Mesendoderm (in vitro differentiated cells): ENCODE results near the gene LARP4B.

Experiments
- DNase-seq: peaks from one replicate; pipeline ENCODE4 v3.0.0; 2013
- H2AK5ac ChIP-seq: 2 replicates; pipeline ENCODE4 v1.6.1; 2013; ENCODE audit warnings: low read length, inconsistent platforms
- H2BK120ac ChIP-seq: 2 replicates; pipeline ENCODE4 v1.6.1; 2013; ENCODE audit warnings: low read depth, mild to moderate bottlenecking, low read length, moderate library complexity, mixed read lengths
- H2BK15ac ChIP-seq: replicated peaks from 2 replicates; pipeline ENCODE4 v1.6.1; 2013; ENCODE audit warnings: low read depth, mild to moderate bottlenecking, moderate library complexity
- H2BK5ac ChIP-seq: 2 replicates; pipeline ENCODE4 v1.6.1; 2013; ENCODE audit warnings: low read length, inconsistent platforms
- H3K18ac ChIP-seq: 2 replicates; pipeline ENCODE4 v1.6.1; 2013; ENCODE audit warnings: mild to moderate bottlenecking, low read length, mixed read lengths
- H3K23ac ChIP-seq: one replicate; pipeline ENCODE4 v1.6.1; 2013; ENCODE audit warnings: low read length
- H3K27ac ChIP-seq: 2 replicates; pipeline ENCODE4 v1.5.1; 2013; ENCODE audit warnings: low read depth, mild to moderate bottlenecking, inconsistent platforms, low read length, moderate library complexity
- H3K27me3 ChIP-seq: 2 replicates; pipeline ENCODE4 v1.6.1; 2013; ENCODE audit warnings: low read length, control low read depth, mild to moderate bottlenecking, inconsistent platforms; ENCODE audit not compliant: insufficient read depth, poor library complexity
- H3K36me3 ChIP-seq: 2 replicates; pipeline ENCODE4 v1.6.1; 2013; ENCODE audit warnings: low read length, inconsistent platforms; ENCODE audit not compliant: control insufficient read depth, insufficient read depth
- H3K4ac ChIP-seq: one replicate; pipeline ENCODE4 v1.6.1; 2013; ENCODE audit warnings: low read depth, mild to moderate bottlenecking, low read length, moderate library complexity
- H3K4me1 ChIP-seq: 2 replicates; pipeline ENCODE4 v1.6.1; 2013; ENCODE audit warnings: low read depth, low read length, inconsistent platforms; ENCODE audit not compliant: control insufficient read depth
- H3K4me2 ChIP-seq: 2 replicates; pipeline ENCODE4 v1.6.1; 2013; ENCODE audit warnings: low read length
- H3K4me3 ChIP-seq: 2 replicates; pipeline ENCODE4 v1.5.1; 2013; ENCODE audit warnings: mild to moderate bottlenecking, low read length
- H3K56ac ChIP-seq: one replicate; pipeline ENCODE4 v1.6.1; 2013; ENCODE audit warnings: low read length
- H3K79me1 ChIP-seq: 2 replicates; pipeline ENCODE4 v1.6.1; 2013; ENCODE audit warnings: low read length, inconsistent platforms
- H3K79me2 ChIP-seq: 2 replicates; pipeline ENCODE4 v1.6.1; 2013; ENCODE audit warnings: mild to moderate bottlenecking, low read length; ENCODE audit not compliant: control insufficient read depth, insufficient read depth
- H3K9ac ChIP-seq: 2 replicates; pipeline ENCODE4 v1.6.1; 2013; ENCODE audit warnings: low read length, inconsistent platforms
- H4K5ac ChIP-seq: one replicate; pipeline ENCODE4 v1.6.1; 2013; ENCODE audit warnings: low read length
- H4K8ac ChIP-seq: one replicate; pipeline ENCODE4 v1.6.1; 2013; ENCODE audit warnings: low read depth, mild to moderate bottlenecking, control low read depth, low read length, moderate library complexity
- WGBS: extraction: QIAGEN DNeasy Blood & Tissue Kit; methylation state at CpG from one replicate; pipeline ENCODE4 v1.1.7; 2013; ENCODE audit warnings: low lambda C conversion rate, missing lambda C conversion rate; ENCODE audit not compliant: insufficient coverage; ENCODE audit errors: extremely low coverage; 5-methylcytosine and 5-hydroxymethylcytosine counted together

LARP4B gene

DNA sequence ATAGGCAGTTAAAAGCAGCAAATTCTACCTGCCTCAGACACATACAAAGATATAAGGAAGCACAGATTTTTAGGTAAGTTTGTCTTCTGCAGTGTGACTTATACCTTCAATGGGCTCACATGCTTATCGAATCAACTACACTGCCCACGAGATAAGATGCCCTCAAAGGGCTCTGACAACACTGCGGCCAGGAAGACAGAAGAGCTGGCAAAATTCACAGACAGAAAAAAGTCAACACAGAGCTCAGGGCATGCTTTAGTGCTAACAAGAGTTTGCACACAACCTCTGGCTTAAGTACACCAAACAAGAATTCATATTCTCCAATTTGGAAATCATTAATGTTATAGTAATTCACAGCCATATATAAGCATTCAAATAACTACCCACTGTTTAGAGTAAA lies 62.3 kb downstream of the LARP4B start:
- peaks cover 2% of the 10 kb centered on the region for H3K36me3 ChIP-seq

DNA sequence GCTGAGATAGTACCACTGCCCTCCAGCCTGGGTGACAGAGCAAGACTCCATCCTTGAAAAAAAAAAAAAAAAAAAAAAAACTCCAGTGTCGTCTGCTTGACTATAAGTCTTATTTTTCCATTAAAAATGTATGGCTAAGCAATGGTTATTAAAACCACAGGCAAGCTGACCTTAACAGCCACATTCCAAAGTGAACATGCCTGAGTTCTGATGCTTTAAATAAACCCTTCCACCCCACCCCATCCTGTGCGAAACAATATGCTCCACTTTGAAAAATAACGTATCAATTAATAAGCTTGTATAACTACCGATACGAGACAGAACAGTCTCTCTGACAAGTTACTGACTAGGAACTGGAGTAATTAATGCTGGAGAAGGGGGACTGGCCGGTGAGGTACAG lies 63.7 kb downstream of the LARP4B start:
- H3K4me1 ChIP-seq, result no peaks in the 10 kb centered on the region
- H3K79me1 ChIP-seq, result peaks cover 39% of the 10 kb centered on the region
- no peak overlapping the region for H3K9ac ChIP-seq
- H4K5ac ChIP-seq, result no peak overlapping the region
- H3K4me3 ChIP-seq, result no peak overlapping the region
- no peak overlapping the region for H3K56ac ChIP-seq
- H3K36me3 ChIP-seq, result peaks cover 5% of the 10 kb centered on the region
- no peak overlapping the region for H2BK120ac ChIP-seq
- DNase-seq, result no peak
- no peak overlapping the region for H2BK15ac ChIP-seq
- H3K27ac ChIP-seq, result no peak overlapping the region
- no peaks in the 10 kb centered on the region for H3K27me3 ChIP-seq
- H2BK5ac ChIP-seq, result no peak overlapping the region
- no peak overlapping the region for H3K4me2 ChIP-seq
- H2AK5ac ChIP-seq, result no peak overlapping the region
- WGBS, result no CpG with 5 or more reads among the region's 6 CpGs
- no peak overlapping the region for H3K4ac ChIP-seq
- no peak overlapping the region for H3K23ac ChIP-seq
- H3K18ac ChIP-seq, result no peak overlapping the region
- peaks cover 23% of the 10 kb centered on the region for H3K79me2 ChIP-seq
- H4K8ac ChIP-seq, result no peak overlapping the region

More for the DNA sequence above, 62.3 kb downstream of the LARP4B start:
- H3K4ac ChIP-seq, result no peak overlapping the region
- no peak overlapping the region for H2BK5ac ChIP-seq
- no peak overlapping the region for H2BK15ac ChIP-seq
- no peak overlapping the region for H2AK5ac ChIP-seq
- no peak overlapping the region for H2BK120ac ChIP-seq
- peaks cover 26% of the 10 kb centered on the region for H3K79me2 ChIP-seq
- H3K9ac ChIP-seq, result no peak overlapping the region
- no peak overlapping the region for H3K18ac ChIP-seq
- no peaks in the 10 kb centered on the region for H3K27me3 ChIP-seq
- H3K27ac ChIP-seq, result no peak overlapping the region
- H3K4me2 ChIP-seq, result no peak overlapping the region
- no CpG with 5 or more reads among the region's 3 CpGs for WGBS
- H3K79me1 ChIP-seq, result peaks cover 41% of the 10 kb centered on the region
- H3K23ac ChIP-seq, result no peak overlapping the region
- no peak overlapping the region for H3K4me3 ChIP-seq
- no peak overlapping the region for H3K56ac ChIP-seq
- H3K4me1 ChIP-seq, result no peaks in the 10 kb centered on the region
- H4K8ac ChIP-seq, result no peak overlapping the region
- no peak overlapping the region for H4K5ac ChIP-seq
- DNase-seq, result no peak

DNA sequence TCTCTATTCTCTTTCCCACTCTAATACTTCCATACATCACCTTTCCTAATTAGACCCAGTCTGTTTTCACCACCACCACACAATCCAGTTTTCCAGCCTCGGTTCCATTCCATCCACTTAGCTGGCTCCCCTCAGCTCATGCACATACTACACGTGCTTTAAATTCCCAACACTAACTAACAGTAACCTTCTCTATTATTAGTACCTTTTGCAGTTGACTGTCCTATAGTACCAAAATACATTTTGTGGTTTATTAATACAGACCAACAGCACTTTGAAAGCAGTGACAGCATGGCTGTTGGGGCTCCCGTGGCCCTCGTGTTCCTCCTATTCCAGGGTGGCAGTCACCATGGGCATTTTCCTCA lies 64.9 kb downstream of the LARP4B start:
- DNase-seq, result no peak
- Histone ChIP-seq H2BK15ac (no peak overlapping the region), H3K79me2 (peaks cover 13% of the 10 kb centered on the region), H3K4me3 (no peak overlapping the region), H3K56ac (no peak overlapping the region), H2BK120ac (no peak overlapping the region), H3K4me1 (no peaks in the 10 kb centered on the region), H3K79me1 (peaks cover 30% of the 10 kb centered on the region), H3K23ac (no peak overlapping the region), H2AK5ac (no peak overlapping the region), H3K4me2 (no peak overlapping the region), H3K18ac (no peak overlapping the region), H3K4ac (no peak overlapping the region), H3K27me3 (no peaks in the 10 kb centered on the region), H4K5ac (no peak overlapping the region), H3K27ac (no peak overlapping the region), H3K36me3 (peaks cover 7% of the 10 kb centered on the region), H2BK5ac (no peak overlapping the region), H3K9ac (no peak overlapping the region), H4K8ac (no peak overlapping the region)
- WGBS, result no CpG with 5 or more reads among the region's 4 CpGs

DNA sequence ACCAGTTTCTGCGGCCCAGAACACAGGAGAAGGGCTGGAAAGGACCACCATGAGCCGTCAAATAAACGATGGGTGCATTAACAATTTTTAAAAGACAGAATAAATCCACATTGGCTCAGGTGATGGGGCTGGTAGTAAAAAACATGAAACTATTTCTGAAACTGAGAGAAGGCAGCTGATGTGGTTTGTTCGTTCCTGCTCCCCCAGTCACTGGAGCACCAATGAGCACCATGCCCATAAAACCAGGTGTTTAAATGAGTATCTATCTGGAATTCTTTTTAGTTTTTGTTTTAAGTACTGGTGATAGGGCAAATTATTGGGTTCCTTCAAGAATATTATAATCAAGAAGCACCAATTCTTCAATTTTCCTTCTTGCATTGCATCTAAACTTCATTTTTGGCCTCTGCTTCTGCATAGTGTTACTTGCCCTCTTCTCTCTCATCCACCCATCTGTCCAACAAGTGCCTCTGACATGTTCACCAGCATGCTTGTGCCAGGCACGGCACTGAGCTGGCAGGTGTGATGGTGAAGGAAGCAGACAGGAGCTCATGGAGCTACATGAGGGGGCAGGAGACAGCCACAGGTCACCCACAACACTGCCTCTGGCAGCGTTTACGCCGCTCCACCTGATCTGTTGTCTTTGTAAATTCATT lies 65.5 kb downstream of the LARP4B start:
- Histone ChIP-seq H3K79me2 (peaks cover 12% of the 10 kb centered on the region), H2BK120ac (no peak overlapping the region), H4K5ac (no peak overlapping the region), H3K27ac (no peak overlapping the region), H2AK5ac (no peak overlapping the region), H3K4me3 (no peak overlapping the region), H3K18ac (no peak overlapping the region), H4K8ac (no peak overlapping the region), H3K4me1 (no peaks in the 10 kb centered on the region), H3K4me2 (no peak overlapping the region), H3K4ac (no peak overlapping the region), H3K23ac (no peak overlapping the region), H3K56ac (no peak overlapping the region), H3K36me3 (peaks cover 7% of the 10 kb centered on the region), H3K9ac (no peak overlapping the region), H3K79me1 (peaks cover 27% of the 10 kb centered on the region), H3K27me3 (no peaks in the 10 kb centered on the region), H2BK15ac (no peak overlapping the region), H2BK5ac (no peak overlapping the region)
- no CpG with 5 or more reads among the region's 8 CpGs for WGBS
- no peak for DNase-seq

DNA sequence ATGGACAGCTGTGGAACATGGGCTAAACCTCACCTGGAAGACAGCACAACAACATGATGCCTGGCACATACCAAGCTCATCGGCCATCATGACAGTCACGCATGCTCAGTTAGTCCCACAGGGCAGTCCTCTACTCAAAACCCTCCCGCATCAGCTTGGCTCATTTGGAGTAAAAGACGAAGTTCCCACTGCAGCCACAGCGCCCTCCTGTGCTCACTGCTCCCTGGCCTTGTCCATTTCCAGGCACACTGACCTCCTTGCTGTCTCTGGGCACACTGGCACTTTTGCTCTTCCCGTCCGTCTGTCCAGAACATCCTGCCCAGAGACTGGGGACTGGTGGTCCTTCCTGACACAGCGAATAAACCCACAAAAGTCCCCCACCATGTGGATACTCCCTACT lies 66.2 kb downstream of the LARP4B start:
- no peak overlapping the region for H2BK15ac ChIP-seq
- no peak overlapping the region for H3K9ac ChIP-seq
- no peak overlapping the region for H4K8ac ChIP-seq
- WGBS, result no CpG with 5 or more reads among the region's 8 CpGs
- peak; percentile 50 for DNase-seq
- no peak overlapping the region for H2BK5ac ChIP-seq
- no peak overlapping the region for H3K4me3 ChIP-seq
- H3K27me3 ChIP-seq, result no peaks in the 10 kb centered on the region
- no peak overlapping the region for H2AK5ac ChIP-seq
- no peak overlapping the region for H4K5ac ChIP-seq
- H3K4ac ChIP-seq, result no peak overlapping the region
- no peak overlapping the region for H3K56ac ChIP-seq
- H3K23ac ChIP-seq, result no peak overlapping the region
- H3K18ac ChIP-seq, result no peak overlapping the region
- peaks cover 23% of the 10 kb centered on the region for H3K79me1 ChIP-seq
- no peak overlapping the region for H3K27ac ChIP-seq
- peaks cover 10% of the 10 kb centered on the region for H3K36me3 ChIP-seq
- no peak overlapping the region for H3K4me2 ChIP-seq
- H2BK120ac ChIP-seq, result no peak overlapping the region
- peaks cover 12% of the 10 kb centered on the region for H3K79me2 ChIP-seq
- no peaks in the 10 kb centered on the region for H3K4me1 ChIP-seq

DNA sequence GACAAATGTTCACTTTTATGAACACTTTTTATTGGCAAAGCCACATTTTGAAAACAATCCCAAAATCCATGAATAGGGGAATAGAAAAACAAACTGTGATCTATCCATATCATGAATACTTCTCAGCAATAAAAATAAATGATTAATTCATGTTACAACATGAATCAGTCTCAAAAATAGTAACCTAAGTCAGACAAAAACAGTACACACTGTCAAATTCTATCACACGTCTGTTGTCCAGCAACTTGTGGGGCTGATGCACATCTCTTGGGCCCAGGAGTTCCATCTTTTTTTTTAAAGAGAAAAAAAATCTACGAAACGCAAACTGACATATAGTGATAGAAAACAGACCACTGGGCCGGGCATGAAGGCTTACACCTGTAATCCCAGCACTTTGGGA lies 71.0 kb downstream of the LARP4B start:
- no peak overlapping the region for H3K18ac ChIP-seq
- H3K4me1 ChIP-seq, result peaks cover 2% of the 10 kb centered on the region
- H4K5ac ChIP-seq, result no peak overlapping the region
- no peak overlapping the region for H2BK5ac ChIP-seq
- peaks cover 10% of the 10 kb centered on the region for H3K36me3 ChIP-seq
- no peak overlapping the region for H3K56ac ChIP-seq
- no peak overlapping the region for H2BK120ac ChIP-seq
- peaks cover 12% of the 10 kb centered on the region for H3K79me2 ChIP-seq
- H4K8ac ChIP-seq, result no peak overlapping the region
- no peaks in the 10 kb centered on the region for H3K27me3 ChIP-seq
- no CpG with 5 or more reads among the region's 4 CpGs for WGBS
- no peak overlapping the region for H3K4me3 ChIP-seq
- H3K4me2 ChIP-seq, result no peak overlapping the region
- DNase-seq, result no peak
- no peak overlapping the region for H3K9ac ChIP-seq
- H2BK15ac ChIP-seq, result no peak overlapping the region
- H3K79me1 ChIP-seq, result peaks cover 19% of the 10 kb centered on the region
- H3K27ac ChIP-seq, result no peak overlapping the region
- no peak overlapping the region for H3K4ac ChIP-seq
- H2AK5ac ChIP-seq, result no peak overlapping the region
- H3K23ac ChIP-seq, result no peak overlapping the region
